A673 (cell line): Measurements from ENCODE around the gene LSM10. TPM values are rescaled to one million over a fixed set of nuclear protein-coding genes. Genes with fewer than 3 reads are reported as not detected.
A peak's percentile ranks its signal among the peaks of the same experiment; 100 is the strongest.

ENCODE experiments used
- BruUV-seq: library from RNA; stranded (reverse); fragments of 400-500 nt; replicated peaks from 2 replicates; lab custom pipeline; 2021; lab: Mats Ljungman, UMichigan
- CTCF ChIA-PET: fragments of 300-600 bp; sonication (Branson Sonifier 250); formaldehyde crosslinking; loops from one replicate; lab custom pipeline; 2022; ENCODE audit warnings: antibody characterized with exemption; lab: Charles Lee
- POLR2A ChIA-PET: fragments of 300-600 bp; sonication (Branson Sonifier 250); formaldehyde crosslinking; loops from one replicate; lab custom pipeline; 2022; ENCODE audit warnings: antibody characterized with exemption; ENCODE audit not compliant: low non-redundant PET; lab: Charles Lee
- DNase-seq: peaks from one replicate; pipeline ENCODE4 v3.0.0-alpha.2; 2015; ENCODE audit warnings: low spot score
- H3K27ac ChIP-seq: fragments of 200-600 bp; sonication (generic); 2 replicates; pipeline ENCODE4 v1.5.1; 2016; ENCODE audit warnings: mixed run types, low read depth, mild to moderate bottlenecking, mixed read lengths, antibody characterized with exemption, low read length; ENCODE audit not compliant: poor library complexity, severe bottlenecking
- H3K27me3 ChIP-seq: fragments of 200-600 bp; sonication (generic); replicated peaks from 2 replicates; pipeline ENCODE4 v1.6.1; 2017; ENCODE audit warnings: mixed run types, low read depth, mild to moderate bottlenecking, mixed read lengths, antibody characterized with exemption, low read length; ENCODE audit not compliant: insufficient read depth, poor library complexity
- H3K36me3 ChIP-seq: fragments of 200-600 bp; sonication (generic); 2 replicates; pipeline ENCODE4 v1.6.1; 2016; ENCODE audit warnings: mixed run types, mild to moderate bottlenecking, mixed read lengths, antibody characterized with exemption, low read length; ENCODE audit not compliant: insufficient read depth, poor library complexity, severe bottlenecking
- H3K4me1 ChIP-seq: fragments of 200-600 bp; sonication (generic); 2 replicates; pipeline ENCODE4 v1.6.1; 2017; ENCODE audit warnings: mixed run types, mild to moderate bottlenecking, mixed read lengths, antibody characterized with exemption, low read length; ENCODE audit not compliant: insufficient read depth, poor library complexity, severe bottlenecking
- H3K4me3 ChIP-seq: fragments of 200-600 bp; sonication (generic); 2 replicates; pipeline ENCODE4 v1.5.1; 2016; ENCODE audit warnings: low read depth, mixed run types, mild to moderate bottlenecking, mixed read lengths, low read length; ENCODE audit not compliant: poor library complexity, severe bottlenecking
- H3K9me3 ChIP-seq: fragments of 200-600 bp; sonication (generic); 2 replicates; pipeline ENCODE4 v1.6.1; 2016; ENCODE audit warnings: mixed run types, low read depth, mild to moderate bottlenecking, mixed read lengths, antibody characterized with exemption, low read length; ENCODE audit not compliant: poor library complexity, severe bottlenecking
- EZH2 ChIP-seq: fragments of 200-600 bp; sonication (generic); IDR thresholded peaks from 2 replicates; pipeline ENCODE4 v1.6.1; 2017; ENCODE audit warnings: borderline replicate concordance, low read depth, mild to moderate bottlenecking, mixed read lengths, antibody characterized with exemption, low read length; ENCODE audit not compliant: poor library complexity, severe bottlenecking
- intact Hi-C: fragments of 100-400 bp; cut with micrococcal nuclease; formaldehyde crosslinking; loops from one replicate; pipeline ENCODE4 v1.10.0; 2022; ENCODE audit not compliant: unreplicated experiment
- total RNA-seq: library from RNA; stranded (reverse); gene quantifications from 2 replicates; pipeline ENCODE4 v1.2.3, GENCODE V29; 2021
- TF ChIP-seq, protein P1 (sequence below): fragments of 300-800, 200-600 bp; sonication (generic); conservative IDR thresholded peaks from 2 replicates; pipeline ENCODE4 v1.5.1; 2017; ENCODE audit warnings: low read depth, mild to moderate bottlenecking, antibody characterized with exemption, low read length, moderate library complexity, mixed read lengths

The LSM10 gene
- total RNA-seq, 1 experiment from 2014 or later = 68.0 TPM

DNA sequence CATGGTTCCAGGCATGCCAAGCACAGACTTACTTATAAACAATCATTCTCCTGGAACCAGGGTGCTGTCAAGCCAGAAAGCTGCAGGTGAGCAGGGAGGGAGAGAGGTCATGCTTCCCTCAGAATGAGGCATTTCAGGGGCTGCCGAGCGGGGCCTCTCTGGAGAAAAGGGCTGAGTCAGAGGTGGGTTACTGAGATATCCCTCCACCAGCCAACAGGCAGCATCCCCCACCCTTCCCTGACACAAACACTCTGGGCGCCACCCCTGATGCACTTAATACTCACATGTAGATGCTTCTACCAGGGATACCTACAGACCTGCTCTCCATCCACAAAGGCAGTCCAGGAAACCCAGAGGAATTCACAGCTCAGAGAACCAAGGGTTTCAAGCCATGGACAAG is 25.1 kb downstream of the LSM10 start:
- no peak for TF ChIP-seq EZH2
- TF ChIP-seq, protein P1, sequence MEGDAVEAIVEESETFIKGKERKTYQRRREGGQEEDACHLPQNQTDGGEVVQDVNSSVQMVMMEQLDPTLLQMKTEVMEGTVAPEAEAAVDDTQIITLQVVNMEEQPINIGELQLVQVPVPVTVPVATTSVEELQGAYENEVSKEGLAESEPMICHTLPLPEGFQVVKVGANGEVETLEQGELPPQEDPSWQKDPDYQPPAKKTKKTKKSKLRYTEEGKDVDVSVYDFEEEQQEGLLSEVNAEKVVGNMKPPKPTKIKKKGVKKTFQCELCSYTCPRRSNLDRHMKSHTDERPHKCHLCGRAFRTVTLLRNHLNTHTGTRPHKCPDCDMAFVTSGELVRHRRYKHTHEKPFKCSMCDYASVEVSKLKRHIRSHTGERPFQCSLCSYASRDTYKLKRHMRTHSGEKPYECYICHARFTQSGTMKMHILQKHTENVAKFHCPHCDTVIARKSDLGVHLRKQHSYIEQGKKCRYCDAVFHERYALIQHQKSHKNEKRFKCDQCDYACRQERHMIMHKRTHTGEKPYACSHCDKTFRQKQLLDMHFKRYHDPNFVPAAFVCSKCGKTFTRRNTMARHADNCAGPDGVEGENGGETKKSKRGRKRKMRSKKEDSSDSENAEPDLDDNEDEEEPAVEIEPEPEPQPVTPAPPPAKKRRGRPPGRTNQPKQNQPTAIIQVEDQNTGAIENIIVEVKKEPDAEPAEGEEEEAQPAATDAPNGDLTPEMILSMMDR = no peak
- peaks cover 12% of the 10 kb centered on the region for H3K36me3 ChIP-seq
- H3K9me3 ChIP-seq = no peaks in the 10 kb centered on the region
- H3K4me1 ChIP-seq = peaks cover 60% of the 10 kb centered on the region
- no peaks in the 10 kb centered on the region for H3K27me3 ChIP-seq
- BruUV-seq = no TSS peak
- no peak overlapping the region for H3K4me3 ChIP-seq
- DNase-seq = no peak
- intact Hi-C loops = no loop called here
- peak overlapping the region; percentile 90 for H3K27ac ChIP-seq
- ChIA-PET POLR2A (no interaction called here), CTCF (interaction anchor here (0.6 kb wide), 1 partner anchor 1099 kb away, joined by 8 read pairs; no protein-coding TSS in a partner anchor)

DNA sequence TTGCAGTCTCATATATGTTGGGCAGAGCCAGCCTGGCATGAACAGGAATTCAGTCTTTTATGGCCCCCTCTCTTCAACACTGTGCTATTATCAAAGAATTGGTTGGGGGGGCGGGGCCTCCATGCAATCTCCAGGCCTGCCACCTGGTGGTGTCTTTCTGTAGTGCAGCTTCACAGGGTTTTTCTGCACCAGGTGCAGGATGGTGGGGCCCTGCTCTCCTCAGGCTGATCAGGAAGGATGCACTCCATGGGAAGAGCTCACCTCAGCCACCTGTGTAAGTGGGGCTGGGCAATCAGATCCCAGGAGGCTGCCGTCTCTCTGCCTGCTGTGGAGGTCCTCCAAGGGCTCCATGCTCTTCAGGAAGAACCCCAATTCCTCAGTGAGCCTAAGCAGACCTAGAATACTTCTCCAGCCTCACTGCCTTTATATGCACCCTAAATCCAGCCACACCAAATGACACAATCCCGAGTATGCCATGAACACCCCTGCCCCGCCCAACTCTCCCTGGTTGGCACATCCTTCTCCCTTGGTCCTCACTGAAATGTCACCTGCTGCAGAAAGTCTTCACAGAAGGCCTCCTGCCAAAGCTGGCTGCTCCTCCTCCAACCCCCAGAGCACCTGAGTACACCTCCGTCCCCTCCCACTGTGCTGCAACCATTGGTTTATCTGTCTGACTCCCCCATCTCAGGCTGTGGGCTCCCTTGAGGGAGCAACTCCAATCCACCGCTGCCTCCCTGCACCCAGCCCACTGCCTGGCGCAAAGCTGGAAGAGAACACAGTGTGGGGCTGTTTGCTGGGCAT is 28.4 kb downstream of the LSM10 start:
- intact Hi-C loops = loop anchor here (2.0 kb wide), 1 partner anchor 270 kb away; no protein-coding TSS in a partner anchor
- POLR2A ChIA-PET = no interaction called here
- Histone ChIP-seq H3K4me3 (no peak overlapping the region), H3K9me3 (no peaks in the 10 kb centered on the region), H3K36me3 (peaks cover 13% of the 10 kb centered on the region), H3K27ac (peak overlapping the region; percentile 51), H3K27me3 (no peaks in the 10 kb centered on the region), H3K4me1 (peaks cover 53% of the 10 kb centered on the region)
- BruUV-seq = no TSS peak
- TF ChIP-seq, protein P1 = peak; percentile 91
- TF ChIP-seq EZH2 = no peak
- peak; percentile 86 for DNase-seq
- CTCF ChIA-PET = interaction anchor here (0.6 to 0.7 kb wide), 2 partner anchors 27 to 220 kb away, joined by 3 to 4 read pairs; partner anchors contain the start of gene TRAPPC3

DNA sequence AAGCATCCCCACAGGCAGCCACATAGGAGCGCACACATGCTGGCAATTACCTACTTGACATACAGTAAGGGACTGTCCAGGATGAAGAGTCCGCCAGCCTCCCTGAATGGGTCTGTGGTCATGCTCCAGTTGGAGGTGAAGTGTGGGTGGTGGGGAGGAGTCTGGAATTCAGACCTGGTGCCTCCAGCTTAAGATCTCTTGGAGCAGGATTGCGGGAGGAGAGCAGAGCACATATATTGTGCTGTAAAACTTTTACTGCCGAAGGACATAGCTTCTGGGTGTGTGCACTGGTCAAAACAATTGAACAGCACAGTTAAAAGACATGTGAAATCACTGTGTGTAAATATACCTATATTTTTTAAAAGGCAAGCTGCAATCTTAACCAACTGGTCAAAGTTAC is 29.9 kb downstream of the LSM10 start:
- BruUV-seq = no TSS peak
- POLR2A ChIA-PET = no interaction called here
- CTCF ChIA-PET = no interaction called here
- intact Hi-C loops = loop anchor here (2.0 kb wide), 1 partner anchor 269 kb away; no protein-coding TSS in a partner anchor
- H3K27ac ChIP-seq = peak overlapping the region; percentile 15
- peaks cover 38% of the 10 kb centered on the region for H3K4me1 ChIP-seq
- peaks cover 15% of the 10 kb centered on the region for H3K36me3 ChIP-seq
- DNase-seq = no peak
- no peaks in the 10 kb centered on the region for H3K27me3 ChIP-seq
- no peak for TF ChIP-seq EZH2
- TF ChIP-seq, protein P1 = no peak
- H3K9me3 ChIP-seq = no peaks in the 10 kb centered on the region
- H3K4me3 ChIP-seq = no peak overlapping the region
